MM.1S (cell line): ENCODE measurements around the gene KRT2.

ENCODE experiments used
- DNase-seq: peaks from one replicate; pipeline ENCODE4 v3.0.0-alpha.2; 2015
- H2AFZ ChIP-seq: fragments of 300-600 bp; sonication (generic); 2 replicates; pipeline ENCODE4 v1.6.0; 2016; ENCODE audit warnings: antibody characterized with exemption, low read length
- H3F3A ChIP-seq: fragments of 300-600 bp; sonication (generic); 2 replicates; pipeline ENCODE4 v1.6.1; 2016; ENCODE audit warnings: mild to moderate bottlenecking, antibody characterized with exemption, low read length, moderate library complexity, mixed read lengths; ENCODE audit not compliant: insufficient read depth
- H3K27ac ChIP-seq: fragments of 300-600 bp; sonication (generic); 2 replicates; pipeline ENCODE4 v1.5.1; 2016; ENCODE audit warnings: mild to moderate bottlenecking, low read length
- H3K27me3 ChIP-seq: fragments of 300-600 bp; sonication (generic); replicated peaks from 2 replicates; pipeline ENCODE4 v1.6.0; 2016; ENCODE audit warnings: low read length; ENCODE audit not compliant: insufficient read depth
- H3K36me3 ChIP-seq: fragments of 300-600 bp; sonication (generic); replicated peaks from 2 replicates; pipeline ENCODE4 v1.6.1; 2016; ENCODE audit warnings: mild to moderate bottlenecking, low read length, mixed read lengths; ENCODE audit not compliant: insufficient read depth
- H3K4me1 ChIP-seq: fragments of 300-600 bp; sonication (generic); 2 replicates; pipeline ENCODE4 v1.6.1; 2016; ENCODE audit warnings: low read length, mixed read lengths
- H3K4me2 ChIP-seq: fragments of 300-600 bp; sonication (generic); 2 replicates; pipeline ENCODE4 v1.6.0; 2016; ENCODE audit warnings: low read depth, low read length
- H3K4me3 ChIP-seq: fragments of 300-600 bp; sonication (generic); 2 replicates; pipeline ENCODE4 v1.5.1; 2016; ENCODE audit warnings: low read length, mixed read lengths
- H3K79me2 ChIP-seq: fragments of 300-600 bp; sonication (generic); 2 replicates; pipeline ENCODE4 v1.6.1; 2016; ENCODE audit warnings: mixed run types, low read length, mixed read lengths
- H3K9ac ChIP-seq: fragments of 300-600 bp; sonication (generic); 2 replicates; pipeline ENCODE4 v1.6.1; 2016; ENCODE audit warnings: low read length, mixed read lengths
- H3K9me2 ChIP-seq: fragments of 300-600 bp; sonication (generic); replicated peaks from 2 replicates; pipeline ENCODE4 v1.6.1; 2016; ENCODE audit warnings: mild to moderate bottlenecking, low read length, mixed read lengths; ENCODE audit not compliant: insufficient read depth
- H3K9me3 ChIP-seq: fragments of 300-600 bp; sonication (generic); replicated peaks from 2 replicates; pipeline ENCODE4 v1.6.1; 2016; ENCODE audit warnings: mild to moderate bottlenecking, low read length, mixed read lengths; ENCODE audit not compliant: insufficient read depth
- H4K20me1 ChIP-seq: fragments of 300-600 bp; sonication (generic); 2 replicates; pipeline ENCODE4 v1.6.1; 2016; ENCODE audit warnings: mild to moderate bottlenecking, low read length, moderate library complexity, mixed read lengths; ENCODE audit not compliant: insufficient read depth
- CTCF ChIP-seq: fragments of 300-600 bp; sonication (generic); IDR thresholded peaks from 2 replicates; pipeline ENCODE4 v1.5.1; 2016; ENCODE audit warnings: antibody characterized with exemption, low read length, mixed read lengths
- EZH2 ChIP-seq: fragments of 300-600 bp; sonication (generic); optimal IDR thresholded peaks from 2 replicates; pipeline ENCODE3; 2017; ENCODE audit warnings: low read depth, mild to moderate bottlenecking, antibody characterized with exemption, low read length, mixed read lengths
- EZH2phosphoT487 ChIP-seq: fragments of 300-600 bp; sonication (generic); IDR thresholded peaks from 2 replicates; pipeline ENCODE4 v1.6.1; 2018; ENCODE audit warnings: antibody characterized with exemption, low read length

KRT2 gene

DNA sequence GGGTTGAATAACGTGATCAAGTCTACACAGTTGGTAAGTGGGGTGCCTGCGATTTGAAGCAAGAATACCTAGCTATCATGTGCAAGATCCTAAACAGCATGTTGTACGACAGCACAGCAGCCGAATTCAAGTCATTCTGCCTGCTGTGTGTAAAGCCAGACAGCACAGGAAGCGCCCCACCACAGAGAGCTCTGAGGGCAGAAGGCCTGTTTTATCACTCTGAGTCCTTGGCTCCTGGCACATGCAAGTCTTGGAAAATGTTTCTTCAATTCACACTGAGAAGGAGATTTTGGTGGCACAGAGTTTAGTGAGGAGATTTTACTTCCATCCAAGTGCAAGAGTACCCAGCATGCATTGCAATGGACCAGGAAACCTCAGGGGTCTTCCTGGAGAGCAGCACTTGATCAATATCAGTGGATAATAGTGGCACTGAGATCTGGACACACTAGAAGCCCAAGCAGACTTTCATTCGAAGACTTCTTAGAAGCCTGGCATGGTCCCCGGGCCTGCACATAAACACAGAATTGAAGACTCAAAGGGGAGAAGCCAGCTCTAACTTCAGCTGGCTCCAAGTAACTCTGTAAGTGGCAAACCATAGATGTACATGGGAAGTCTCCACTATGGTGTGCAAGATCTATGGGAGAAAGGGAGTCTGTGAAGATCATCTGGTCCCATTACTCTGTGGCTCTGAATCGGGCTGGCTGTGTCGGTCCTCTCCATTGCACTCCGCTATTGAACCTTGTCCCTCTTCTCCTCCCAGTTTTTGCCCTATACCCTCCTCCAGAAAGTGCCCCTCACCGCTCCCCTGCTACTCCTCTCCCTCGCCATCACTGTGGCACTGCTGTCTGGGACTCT is 29.7 kb upstream of the KRT2 start:
- Histone ChIP-seq H3K27me3 (peaks cover 77% of the 10 kb centered on the region), H3K36me3 (no peaks in the 10 kb centered on the region), H3K4me2 (no peak overlapping the region), H3K9ac (no peak overlapping the region), H3K9me2 (no peaks in the 10 kb centered on the region), H3K27ac (no peak overlapping the region), H3F3A (no peaks in the 10 kb centered on the region), H3K9me3 (no peaks in the 10 kb centered on the region), H3K4me1 (no peaks in the 10 kb centered on the region), H3K79me2 (no peaks in the 10 kb centered on the region), H3K4me3 (no peak overlapping the region), H2AFZ (no peak overlapping the region), H4K20me1 (no peaks in the 10 kb centered on the region)
- no peak for DNase-seq
- TF ChIP-seq EZH2 (no peak), CTCF (no peak), EZH2phosphoT487 (no peak)

DNA sequence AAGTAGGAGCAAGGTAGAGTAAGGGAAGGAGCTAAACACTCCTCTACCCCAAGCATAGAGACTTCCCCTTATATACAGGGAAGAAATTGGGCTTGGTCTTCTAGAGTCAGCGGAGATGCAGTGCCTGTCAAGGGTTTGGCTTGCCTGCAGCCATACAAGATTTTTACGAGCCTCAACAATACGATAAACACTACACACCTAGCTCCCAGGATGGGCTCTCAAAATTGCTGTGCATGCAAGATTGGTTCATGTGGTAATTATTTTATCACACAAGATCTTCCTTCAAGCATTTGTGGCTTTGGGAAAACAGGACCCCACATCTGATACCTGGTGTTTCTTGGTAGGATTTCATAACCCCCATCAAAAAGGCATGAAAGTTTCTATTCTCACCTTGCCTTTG is 28.4 kb upstream of the KRT2 start, which contains the start of gene KRT1:
KRT1 (minus strand) TSS at position 45 of the 400 bp plus-strand sequence. CDS start 59 bp downstream, outside the sequence.
- H2AFZ ChIP-seq, result no peak within 1 kb of the TSS
- no peaks in the 10 kb centered on the region for H3K79me2 ChIP-seq
- no peaks in the 10 kb centered on the region for H4K20me1 ChIP-seq
- no peak within 1 kb of the TSS for H3K9ac ChIP-seq
- H3K9me3 ChIP-seq, result no peaks in the 10 kb centered on the region
- H3F3A ChIP-seq, result no peaks in the 10 kb centered on the region
- no peak within 1 kb of the TSS for H3K27ac ChIP-seq
- no peaks in the 10 kb centered on the region for H3K9me2 ChIP-seq
- TF ChIP-seq EZH2phosphoT487, result no peak
- TF ChIP-seq CTCF, result no peak
- no peak for TF ChIP-seq EZH2
- no peaks in the 10 kb centered on the region for H3K4me1 ChIP-seq
- H3K4me2 ChIP-seq, result no peak within 1 kb of the TSS
- peaks cover 76% of the 10 kb centered on the region for H3K27me3 ChIP-seq
- no peaks in the 10 kb centered on the region for H3K36me3 ChIP-seq
- no peak within 1 kb of the TSS for H3K4me3 ChIP-seq
- DNase-seq, result no peak

GRCh38 chr12:52679875-52680274 is 27.9 kb upstream of the KRT2 start:
- Histone ChIP-seq H3K79me2 (no peaks in the 10 kb centered on the region), H3K36me3 (no peaks in the 10 kb centered on the region), H3K4me1 (no peaks in the 10 kb centered on the region), H3K27me3 (peaks cover 79% of the 10 kb centered on the region), H2AFZ (no peak overlapping the region), H3K9ac (no peak overlapping the region), H3K9me3 (no peaks in the 10 kb centered on the region), H3K9me2 (no peaks in the 10 kb centered on the region), H4K20me1 (no peaks in the 10 kb centered on the region), H3K4me2 (no peak overlapping the region), H3F3A (no peaks in the 10 kb centered on the region), H3K27ac (no peak overlapping the region), H3K4me3 (no peak overlapping the region)
- no peak for DNase-seq
- TF ChIP-seq EZH2, result no peak
- no peak for TF ChIP-seq CTCF
- TF ChIP-seq EZH2phosphoT487, result no peak
